ENCODE results near the gene SOX21.

GRCh38 chr13:94667190-94667589 lies 45.2 kb downstream of the SOX21 start:
- no peak for TF ChIP-seq POLR2AphosphoS5 (IDR thresholded peaks at IDR 0.05; ENCODE audit: low read depth, low read length)
- TF ChIP-seq TAF1 (IDR thresholded peaks at IDR 0.05; ENCODE audit: borderline replicate concordance, insufficient read depth, low read length): no peak
- TF ChIP-seq REST (IDR thresholded peaks at IDR 0.05; ENCODE audit: insufficient read depth in 1 of 2, low read depth in 2 of 2, low read length in 2 of 2): no peak
- TF ChIP-seq SIN3A (IDR thresholded peaks at IDR 0.05; ENCODE audit: borderline replicate concordance, insufficient read depth, low read length): no peak
